AG10803 (cell line): ENCODE data around the gene PKLR.

Experiments
- DNase-seq: peaks from one replicate; pipeline ENCODE4 v3.0.0; 2010; ENCODE audit warnings: low read depth
- H3K4me3 ChIP-seq: 2 replicates; pipeline ENCODE4 v1.5.1; 2011; ENCODE audit warnings: mild to moderate bottlenecking, low read length, control low read depth
- CTCF ChIP-seq: conservative IDR thresholded peaks from 2 replicates; pipeline ENCODE4 v1.5.1; 2011; ENCODE audit warnings: mild to moderate bottlenecking, low read length, control low read depth, inconsistent platforms

Gene PKLR

GRCh38 chr1:155318082-155318481 lies 16.8 kb upstream of the PKLR start:
- TF ChIP-seq CTCF, result no peak
- H3K4me3 ChIP-seq, result no peak overlapping the region
- DNase-seq, result no peak

- DNase-seq, result no peak
- no peak for TF ChIP-seq CTCF
- H3K4me3 ChIP-seq, result no peak overlapping the region
Measured at GRCh38 chr1:155316922-155317321, 15.7 kb upstream of the PKLR start.

- no peak for TF ChIP-seq CTCF
- H3K4me3 ChIP-seq, result no peak overlapping the region
- DNase-seq, result no peak
Measured at GRCh38 chr1:155313261-155313660, 12.0 kb upstream of the PKLR start.

- DNase-seq, result no peak
- no peak for TF ChIP-seq CTCF
- peak overlapping the region; percentile 90 for H3K4me3 ChIP-seq
Measured at GRCh38 chr1:155309423-155310021, 8.3 kb upstream of the PKLR start.

GRCh38 chr1:155308493-155309422 lies 7.5 kb upstream of the PKLR start, which contains the start of gene FDPS:
Gene FDPS, plus strand, starts transcription at chr1:155308866. Its CDS starts 924 bp downstream, at chr1:155309790.
- DNase-seq, result peak; percentile 99
- no peak for TF ChIP-seq CTCF
- peak within 1 kb of the TSS; percentile 90 for H3K4me3 ChIP-seq

- no peak overlapping the region for H3K4me3 ChIP-seq
- peak; percentile 52 for DNase-seq
- TF ChIP-seq CTCF, result peak; percentile 51
Measured at GRCh38 chr1:155307247-155307740, 6.1 kb upstream of the PKLR start.
